Amniotic epithelial cell (primary cell): ENCODE measurements around the gene PRDM16.
"Not testable (repeated sequence)": the region's sequence is repeated elsewhere in the genome, so short reads cannot be mapped to it uniquely, and the experiment has no call there.

Source experiments
- DNase-seq: peaks from one replicate; pipeline ENCODE4 v3.0.0-alpha.2; 2010; ENCODE audit warnings: low read depth

Gene PRDM16

DNA sequence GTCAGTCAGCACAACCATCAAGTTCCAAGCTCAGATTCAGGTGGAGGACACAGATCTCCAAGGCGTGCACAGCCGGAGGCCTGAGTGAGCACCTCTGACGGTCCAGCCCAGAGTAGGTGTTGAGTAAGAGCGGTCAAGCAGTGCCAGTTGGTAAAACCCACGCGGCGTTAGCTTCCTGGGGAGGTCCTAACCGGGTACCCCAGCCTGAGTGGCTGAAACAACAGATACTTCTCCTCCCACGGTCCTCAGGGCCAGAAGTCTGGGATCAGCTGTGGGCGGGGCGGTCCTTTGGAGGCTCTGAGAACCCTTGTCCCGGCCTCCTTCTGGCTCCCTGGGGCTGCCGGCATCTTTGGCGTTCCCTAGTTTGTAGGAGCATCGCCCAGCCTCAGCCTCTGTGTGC is 94.4 kb downstream of the PRDM16 start:
- DNase-seq = no peak

DNA sequence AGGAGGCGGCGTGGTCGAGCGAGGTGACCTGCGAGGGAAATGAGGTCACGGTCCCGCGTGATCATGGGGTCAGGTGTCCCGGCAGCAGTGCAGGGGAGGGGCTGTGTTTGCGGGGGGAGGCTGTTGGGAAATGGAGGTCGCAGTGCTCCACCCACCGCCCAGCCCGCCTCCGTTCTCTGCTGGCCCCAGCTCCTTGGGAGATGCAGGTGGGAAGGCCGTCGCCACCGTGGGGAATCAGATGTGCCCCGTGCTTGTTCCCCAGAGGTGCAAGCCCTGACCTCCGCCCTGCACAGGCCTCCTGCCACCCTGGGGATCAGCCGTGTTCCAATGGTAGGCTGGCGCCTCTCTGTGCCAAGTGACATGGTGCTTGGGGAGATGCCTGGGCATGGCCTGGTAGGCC is 95.7 kb downstream of the PRDM16 start:
- no peak for DNase-seq

DNA sequence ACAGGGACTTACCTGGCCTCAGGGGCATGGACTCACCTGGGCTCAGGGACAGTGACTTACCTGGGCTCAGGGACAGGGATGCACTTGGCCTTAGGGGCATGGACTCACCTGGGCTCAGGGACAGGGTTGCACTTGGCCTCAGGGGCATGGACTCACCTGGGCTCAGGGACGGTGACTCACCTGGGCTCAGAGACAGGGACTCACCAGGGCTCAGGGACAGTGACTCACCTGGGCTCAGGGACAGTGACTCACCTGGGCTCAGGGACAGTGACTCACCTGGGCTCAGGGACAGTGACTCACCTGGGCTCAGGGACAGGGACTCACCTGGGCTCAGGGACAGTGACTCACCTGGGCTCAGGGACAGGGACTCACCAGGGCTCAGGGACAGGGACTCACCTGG is 96.2 kb downstream of the PRDM16 start:
- DNase-seq = not testable (repeated sequence)

DNA sequence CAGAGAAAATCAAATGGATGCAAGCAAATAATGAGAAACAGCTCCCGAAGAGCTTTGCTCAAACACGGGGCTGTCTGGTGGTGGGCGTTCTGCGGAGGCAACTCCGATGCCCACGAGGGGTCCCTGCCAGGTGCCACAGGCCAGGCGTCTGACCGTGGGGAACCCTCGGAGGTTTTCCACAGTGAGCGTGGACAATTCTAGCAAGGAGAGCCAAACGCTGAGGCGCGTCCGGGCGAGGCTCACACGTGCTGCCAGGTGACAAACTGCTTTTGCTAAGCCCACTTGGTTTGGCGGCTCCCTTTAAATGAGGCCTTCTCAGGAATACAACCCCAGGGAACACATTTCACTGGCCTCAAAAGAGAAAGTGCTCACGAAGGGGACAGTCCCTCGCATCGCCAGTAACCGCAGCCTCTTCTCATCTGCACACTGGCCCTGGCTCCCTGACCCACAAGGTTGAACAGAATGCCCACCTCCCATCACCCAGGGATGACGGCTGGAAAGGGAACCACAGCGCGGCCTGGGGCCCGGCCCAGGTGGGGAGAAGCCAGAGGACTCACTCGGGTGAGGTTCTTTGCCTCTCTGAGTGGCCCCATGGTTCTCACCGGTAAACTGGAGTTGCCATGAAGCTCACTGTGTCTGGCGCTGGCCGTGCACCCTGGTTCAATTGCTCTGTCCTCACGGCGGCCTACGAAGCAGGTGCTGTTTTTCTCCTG is 97.4 kb downstream of the PRDM16 start:
- no peak for DNase-seq

DNA sequence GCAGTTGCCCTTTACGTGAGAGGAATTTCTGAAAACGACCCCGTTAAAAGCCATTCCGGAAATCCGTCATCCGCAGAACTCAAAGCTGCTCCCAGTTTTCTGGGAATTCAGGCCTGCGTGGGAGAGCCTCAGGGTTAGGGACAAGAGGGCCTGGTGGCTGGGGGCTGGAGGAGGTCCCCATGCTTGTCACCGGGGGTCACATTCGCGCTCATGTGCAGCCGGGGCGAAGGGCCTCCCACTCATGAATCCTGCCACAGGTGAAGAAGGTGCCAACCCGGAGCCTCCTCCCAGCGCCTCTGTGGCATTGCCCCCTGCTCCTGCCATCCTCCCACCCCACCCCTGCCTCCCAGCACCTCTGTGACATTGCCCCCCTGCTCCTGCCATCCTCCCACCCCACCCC is 98.3 kb downstream of the PRDM16 start:
- DNase-seq = no peak

DNA sequence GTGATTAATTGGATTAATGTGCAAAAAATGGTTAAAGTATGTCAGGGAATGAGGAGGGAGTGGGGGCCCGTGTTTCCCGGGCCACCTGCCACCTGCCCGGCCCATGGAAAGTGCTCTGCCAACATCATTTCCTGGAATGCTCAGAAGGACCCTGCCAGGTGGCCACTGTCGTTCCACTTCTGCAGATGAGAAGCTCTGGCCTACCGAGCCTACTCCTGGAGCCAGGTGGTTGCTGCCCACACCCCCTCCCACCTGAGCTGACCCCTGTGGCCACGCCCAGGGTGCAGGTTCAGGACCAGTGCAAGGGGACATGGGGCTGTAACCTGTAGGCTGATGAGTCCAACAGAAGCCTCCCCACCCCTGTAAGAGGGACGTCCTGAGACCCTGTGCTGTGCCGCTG is 99.7 kb downstream of the PRDM16 start:
- no peak for DNase-seq

DNA sequence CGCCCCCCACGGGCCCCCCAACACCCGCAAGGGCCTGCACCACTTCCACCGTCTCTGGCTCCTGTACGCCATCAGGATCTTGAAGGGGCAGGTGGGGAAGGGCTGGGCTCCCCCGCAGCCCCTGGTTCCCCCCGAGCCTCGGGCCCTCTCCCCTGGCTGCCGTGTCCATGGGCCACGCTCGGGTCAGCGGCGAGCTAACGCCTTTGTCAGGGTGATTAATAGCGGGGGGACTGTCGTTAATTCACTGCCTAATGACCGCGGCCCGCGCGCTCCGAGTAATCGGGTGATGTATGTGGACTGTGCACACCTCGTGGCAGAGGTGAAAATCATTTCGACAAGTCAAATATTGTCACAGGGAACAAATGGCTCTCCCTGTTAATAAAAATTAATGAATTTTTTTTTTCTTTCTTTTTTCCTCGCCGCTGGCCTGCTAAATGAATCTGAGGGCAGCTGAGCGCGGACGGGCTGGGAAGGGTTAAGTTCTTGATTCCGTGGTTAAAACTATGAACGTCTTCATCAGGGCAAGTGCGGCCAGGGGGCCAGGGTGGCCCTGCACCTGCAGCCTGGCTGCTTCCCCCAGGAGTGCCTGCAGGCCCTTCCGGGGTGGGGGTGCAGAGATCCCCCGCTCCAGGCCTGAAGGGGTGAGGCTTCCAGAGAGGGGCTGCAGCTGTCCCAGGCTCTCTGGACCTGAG is 100.8 kb downstream of the PRDM16 start:
- DNase-seq = no peak

DNA sequence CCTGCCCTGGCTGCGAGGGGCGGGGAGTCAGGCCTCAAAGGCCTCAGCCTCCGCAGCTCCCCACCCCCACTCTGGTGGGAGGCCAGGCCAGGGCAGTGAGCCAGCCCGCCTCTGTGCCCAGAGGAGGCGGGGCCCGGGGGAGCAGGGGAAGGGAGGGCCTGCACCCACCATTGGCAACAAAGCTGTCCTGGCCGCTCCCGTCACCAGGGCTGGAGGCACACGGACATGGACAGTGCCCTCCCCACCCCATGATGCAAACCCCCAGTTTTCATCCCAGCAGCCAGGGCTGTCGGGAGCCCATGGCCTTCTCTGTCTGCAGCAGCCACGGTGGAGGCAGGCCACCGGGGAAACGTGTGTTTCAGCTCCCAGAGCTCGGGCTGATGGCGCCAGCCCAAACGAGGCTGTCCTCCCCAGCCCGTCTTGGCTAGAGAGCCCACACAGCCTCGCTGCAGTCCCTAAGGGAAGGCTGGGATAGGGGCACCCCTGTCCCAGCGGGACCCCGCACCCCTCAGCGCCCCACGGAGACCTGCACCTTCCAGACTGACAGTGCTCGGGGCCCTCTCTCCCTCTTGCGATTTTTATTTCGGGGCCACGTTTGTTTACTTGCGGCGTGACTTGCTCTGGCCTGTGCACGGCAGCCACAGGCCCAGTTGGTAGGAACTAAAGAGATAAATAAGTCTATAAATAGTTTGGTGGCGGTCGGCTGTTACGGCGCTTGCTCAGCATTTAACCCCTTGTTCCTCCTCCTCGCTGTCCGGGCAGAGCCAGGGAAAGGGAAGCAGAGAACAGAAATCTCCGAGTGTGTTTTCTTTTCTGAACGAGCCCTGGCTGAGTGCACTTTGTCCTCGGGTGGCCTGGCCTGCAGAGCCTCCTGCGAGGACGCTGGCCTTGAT is 101.8 kb downstream of the PRDM16 start:
- DNase-seq = no peak

DNA sequence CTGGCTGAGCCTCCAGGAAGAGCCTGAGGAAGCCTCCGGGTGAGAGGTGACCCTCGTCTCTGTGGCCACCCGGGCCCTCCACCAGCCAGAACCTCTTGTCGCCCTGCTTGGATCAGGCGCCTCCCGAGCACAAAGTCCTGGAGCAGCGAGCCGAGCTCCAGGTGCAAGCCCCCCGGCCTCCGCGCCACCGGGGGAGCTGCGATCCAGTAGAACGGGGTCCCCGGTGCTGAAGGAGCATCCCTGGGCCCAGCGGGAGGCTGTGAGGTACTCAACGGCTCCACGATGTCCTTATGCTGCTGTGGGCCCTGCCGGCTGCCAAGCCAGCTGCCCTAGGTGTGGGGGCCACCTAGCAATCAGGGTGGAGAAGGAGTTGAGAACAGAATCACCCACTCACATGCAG is 102.8 kb downstream of the PRDM16 start:
- DNase-seq = no peak

DNA sequence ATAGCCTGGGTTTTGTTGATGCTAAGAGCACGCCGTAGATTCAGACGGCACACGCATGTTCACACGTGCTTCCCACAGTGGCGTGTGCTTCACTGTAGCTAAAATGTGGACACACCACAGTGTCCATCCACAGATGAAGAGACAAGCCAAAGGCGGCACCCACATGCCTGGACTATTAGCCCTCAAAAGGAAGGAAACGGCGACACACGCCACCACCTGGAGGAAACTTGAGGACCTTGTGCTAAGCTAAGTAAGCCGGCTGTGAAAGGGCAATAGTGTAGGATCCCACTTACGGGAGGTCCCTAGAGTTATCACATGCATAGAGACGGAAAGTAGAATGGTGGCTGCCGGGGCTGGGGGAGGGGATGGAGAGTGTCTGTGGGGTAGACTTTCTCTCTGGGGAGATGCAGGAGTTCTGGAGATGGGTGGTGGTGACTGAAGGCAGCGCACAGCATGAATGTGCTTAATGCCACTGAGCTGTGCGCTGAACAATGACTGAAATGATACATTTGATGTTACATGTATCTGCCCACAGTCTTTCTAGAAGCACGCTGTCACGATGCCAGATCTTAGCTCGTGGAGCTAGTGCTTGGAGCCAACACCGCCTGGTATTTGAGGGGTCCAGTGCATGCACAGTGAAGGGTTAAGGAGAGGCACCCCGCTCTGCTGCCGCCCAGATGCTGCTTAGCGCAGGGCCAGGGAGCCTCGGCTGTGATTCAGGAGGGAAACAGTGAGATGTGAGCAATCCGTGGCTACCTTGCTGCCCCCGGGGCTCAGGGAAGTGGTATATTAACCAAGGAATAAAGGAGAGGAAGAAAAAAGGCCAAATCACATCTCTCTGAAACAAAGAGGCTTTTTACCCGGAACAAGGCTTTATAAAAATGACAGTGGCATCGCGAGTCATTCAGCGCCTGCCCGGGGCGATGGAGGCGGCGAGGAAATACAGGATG is 103.7 kb downstream of the PRDM16 start:
- DNase-seq = no peak

DNA sequence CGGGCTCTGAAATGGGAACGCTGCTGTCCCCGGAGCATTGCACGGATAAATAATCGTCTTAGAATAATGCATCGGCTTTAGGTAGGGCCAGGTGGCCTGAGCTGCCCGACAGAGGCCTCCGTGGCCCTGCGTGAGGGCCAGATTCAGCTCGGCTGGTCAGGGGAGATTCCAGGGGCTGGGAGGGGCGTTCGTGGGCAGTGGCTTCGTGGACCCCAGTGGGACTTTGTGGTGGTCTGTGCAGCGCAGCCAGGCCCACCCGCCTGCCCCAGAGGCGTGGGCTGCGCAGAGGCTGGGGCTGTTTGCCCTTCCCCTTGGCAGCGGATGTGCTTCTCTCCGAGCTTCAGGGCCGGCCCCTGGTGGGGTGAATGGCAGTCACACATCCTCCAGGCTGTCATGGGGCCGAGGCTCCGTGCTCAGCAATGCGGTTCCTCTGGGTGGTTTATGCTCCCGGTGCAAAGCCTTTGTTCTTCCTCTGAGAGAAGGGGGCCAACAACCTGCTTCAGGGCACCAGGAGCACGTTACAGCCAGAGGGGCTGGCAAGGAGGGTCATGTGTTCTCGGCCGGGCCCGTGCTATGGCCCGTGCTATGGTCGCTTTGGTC is 104.5 kb downstream of the PRDM16 start:
- DNase-seq = no peak

DNA sequence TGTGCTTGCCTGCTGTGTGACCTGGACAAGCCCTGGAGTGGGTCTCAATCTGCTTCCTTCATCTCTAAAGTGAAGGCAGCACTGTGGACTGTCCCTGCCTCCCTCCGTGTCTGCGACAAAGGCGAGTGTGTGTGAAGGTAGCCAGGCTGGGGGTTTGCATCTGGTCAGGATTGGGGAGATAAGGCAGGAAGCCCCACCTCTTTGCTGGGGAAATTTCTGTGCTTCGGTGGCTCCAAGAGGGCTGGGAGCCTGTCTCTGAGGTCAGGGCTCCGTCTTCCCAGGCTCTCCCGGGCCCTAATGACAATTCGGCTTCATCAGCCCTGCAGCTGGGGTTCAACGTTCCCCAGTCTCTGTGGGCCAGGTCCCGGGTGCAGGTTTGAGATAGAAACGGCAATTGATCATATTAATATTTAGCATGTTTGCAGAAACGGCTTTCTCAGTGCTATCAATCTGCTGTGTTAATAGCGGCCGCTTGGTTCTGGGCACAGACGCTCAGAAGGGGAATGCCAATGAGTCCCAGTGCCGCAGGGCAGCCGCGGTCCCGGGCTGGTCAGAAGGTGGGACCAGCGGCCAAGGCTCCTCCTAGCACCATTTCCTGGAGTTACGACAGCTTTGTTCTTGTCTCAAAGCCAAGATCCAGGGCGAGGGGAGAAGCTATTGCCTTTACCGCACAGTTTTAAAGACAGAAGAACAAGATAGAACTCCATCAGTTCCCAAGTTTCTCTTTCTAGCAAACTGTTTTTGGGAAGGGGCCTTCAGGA is 105.7 kb downstream of the PRDM16 start:
- DNase-seq = no peak

DNA sequence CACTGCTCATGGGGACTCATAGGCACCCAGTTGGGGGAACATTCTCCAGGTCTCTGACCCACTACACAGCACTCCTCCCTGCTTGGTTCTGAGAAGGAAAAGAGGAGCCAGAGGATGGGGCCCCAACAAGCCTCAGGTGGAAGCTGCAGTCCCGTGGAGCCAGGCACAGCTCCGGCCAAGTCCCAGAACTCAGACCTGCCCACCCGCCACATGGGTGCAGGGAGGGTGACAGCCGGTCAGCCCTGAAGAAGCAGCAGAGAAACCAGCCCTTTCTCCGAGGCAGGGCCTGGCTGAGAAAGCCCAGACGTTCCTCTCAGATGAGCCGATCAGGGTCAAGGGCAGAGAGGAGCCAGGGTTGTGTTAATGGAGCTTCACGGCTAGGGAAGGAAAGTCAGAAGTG is 106.5 kb downstream of the PRDM16 start:
- DNase-seq = no peak

DNA sequence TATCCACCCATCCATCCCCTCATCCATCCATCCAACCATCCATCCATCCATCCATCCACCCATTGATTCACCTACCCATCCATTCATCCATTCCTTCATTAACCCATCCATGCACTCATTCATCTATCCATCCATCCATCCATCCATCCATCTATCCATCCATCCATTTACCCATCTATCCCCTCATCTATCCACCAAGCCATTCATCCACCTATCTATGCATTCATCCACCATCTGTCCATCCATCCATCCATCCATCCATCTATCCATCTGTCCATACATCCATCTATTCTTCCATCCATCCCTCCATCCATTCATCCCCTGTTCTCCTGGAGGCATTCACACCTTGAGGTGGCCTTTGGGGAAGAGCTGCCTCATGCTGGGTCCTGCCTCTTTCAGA is 107.0 kb downstream of the PRDM16 start:
- DNase-seq = no peak

DNA sequence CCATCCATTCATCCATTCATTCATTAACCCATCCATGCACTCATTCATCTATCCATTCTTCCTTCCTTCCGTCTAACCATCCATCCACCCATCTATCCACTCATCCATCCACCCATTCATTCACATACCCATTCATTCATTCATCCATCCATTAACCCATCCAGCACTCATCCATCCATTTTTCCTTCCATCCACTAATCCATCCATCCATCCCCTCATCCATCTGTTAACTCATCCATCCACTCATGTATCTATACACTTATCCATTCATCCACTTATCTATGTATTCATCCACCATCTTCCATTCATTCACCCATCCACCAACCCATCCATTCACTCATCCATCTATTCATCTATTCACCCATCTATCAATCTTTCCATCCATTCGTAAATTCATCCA is 107.8 kb downstream of the PRDM16 start:
- DNase-seq = no peak

DNA sequence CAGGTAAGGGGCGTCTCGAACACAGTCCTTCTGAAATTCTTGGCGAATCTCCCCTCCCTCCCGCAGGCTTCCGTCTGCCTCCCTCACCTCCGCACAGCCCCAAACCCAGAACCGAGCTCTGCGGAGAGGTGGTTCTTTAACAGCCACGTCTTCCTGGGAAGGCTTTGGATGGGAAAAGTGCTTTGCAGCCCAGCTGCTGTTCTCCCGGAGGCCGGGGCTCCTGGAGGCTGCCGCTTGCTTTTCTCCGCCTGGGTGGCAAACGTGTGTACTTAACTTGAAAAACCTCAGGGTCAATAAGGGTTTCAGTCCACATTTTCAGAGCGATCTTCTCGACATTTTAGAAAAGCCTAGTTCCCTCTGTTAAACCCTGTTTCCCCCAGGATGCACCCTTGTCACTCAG is 109.3 kb downstream of the PRDM16 start:
- DNase-seq = no peak

DNA sequence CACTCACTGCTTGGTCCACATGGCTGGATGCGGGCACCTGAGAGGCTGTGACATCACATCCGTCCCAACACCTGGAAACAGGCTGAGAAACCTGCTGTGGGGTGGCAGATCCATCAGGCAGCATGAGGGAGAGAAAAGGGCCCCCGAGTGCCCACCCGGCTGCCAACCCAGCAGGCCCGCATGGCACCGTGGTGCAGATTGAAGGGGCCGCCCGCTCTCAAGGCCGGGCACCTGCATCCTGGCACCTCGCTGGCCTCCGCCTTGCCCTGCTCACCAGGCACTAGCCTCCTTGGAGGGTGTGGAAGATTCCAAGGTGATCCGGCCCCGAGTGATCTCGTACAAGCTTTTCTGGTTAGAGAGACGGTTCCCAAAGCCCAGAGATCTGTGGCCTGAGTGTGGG is 110.5 kb downstream of the PRDM16 start:
- DNase-seq = no peak

DNA sequence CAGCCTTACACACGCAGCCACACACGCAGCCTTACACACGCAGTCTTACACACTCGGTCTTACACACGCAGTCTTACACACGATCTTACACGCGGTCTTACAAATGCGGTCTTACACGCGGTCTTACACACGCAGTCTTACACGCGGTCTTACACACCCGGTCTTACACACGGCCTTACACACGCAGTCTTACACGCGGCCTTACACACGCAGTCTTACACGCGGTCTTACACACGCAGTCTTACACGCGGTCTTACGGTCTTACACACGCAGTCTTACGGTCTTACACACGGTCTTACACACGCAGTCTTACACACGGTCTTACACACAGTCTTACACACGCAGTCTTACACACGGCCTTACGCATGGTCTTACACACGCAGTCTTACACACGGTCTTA is 111.9 kb downstream of the PRDM16 start:
- DNase-seq = no peak

DNA sequence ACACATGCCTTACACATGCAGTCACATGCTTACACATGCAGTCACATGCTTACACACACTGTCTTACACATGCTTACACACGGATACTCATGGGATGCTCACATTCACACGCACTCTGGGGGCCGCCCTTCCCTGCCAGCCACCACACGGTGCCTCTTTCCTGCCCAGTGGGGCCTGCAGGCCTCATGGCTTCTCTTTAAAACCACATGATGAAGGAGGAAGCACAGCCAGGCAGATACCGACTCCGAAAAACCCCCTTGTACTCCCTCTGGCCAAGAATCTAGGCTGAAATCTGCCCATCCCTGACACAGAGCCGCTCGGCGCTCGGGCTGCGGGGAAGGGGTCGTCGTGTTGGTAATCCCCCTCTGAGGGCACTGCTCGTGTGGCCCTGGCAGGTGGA is 113.0 kb downstream of the PRDM16 start:
- no peak for DNase-seq

DNA sequence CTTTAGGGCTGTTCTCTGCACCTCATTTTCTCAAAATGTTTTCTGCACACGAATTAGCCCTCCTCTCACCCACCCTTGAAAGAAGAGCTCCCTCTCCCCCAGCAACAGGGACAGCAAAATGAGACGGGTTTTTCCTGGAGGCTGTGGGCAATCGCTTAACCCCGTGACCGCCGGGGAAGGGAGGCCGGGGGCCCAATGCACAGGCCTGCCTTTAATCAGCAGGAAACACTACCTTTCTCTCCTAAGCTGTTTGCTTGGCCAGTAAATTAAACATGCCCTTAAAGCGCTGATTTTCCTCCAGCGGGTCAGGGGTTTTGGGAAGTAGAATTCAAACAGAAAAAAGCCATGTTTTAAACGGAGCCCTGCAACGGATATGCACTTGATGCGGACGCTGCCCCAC is 114.4 kb downstream of the PRDM16 start:
- no peak for DNase-seq

DNA sequence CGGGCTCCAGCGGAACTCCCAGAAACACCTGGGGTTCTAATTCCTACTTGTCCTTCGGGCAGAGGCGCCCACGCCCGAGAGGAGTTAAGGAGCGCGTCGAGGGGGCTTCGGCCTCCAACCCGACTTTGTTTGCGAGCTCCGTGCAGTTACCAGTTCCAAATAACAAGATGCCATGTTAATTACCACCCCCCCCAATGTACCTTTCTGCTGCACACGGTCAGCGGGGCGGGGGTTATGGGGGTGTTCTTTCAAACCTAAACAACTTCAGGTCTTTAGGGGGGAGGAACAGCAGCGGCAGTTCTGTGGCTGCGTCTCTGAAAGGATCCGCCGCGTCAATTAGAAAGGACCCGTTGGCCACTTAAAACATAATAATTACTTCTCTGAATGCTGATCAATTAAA is 114.8 kb downstream of the PRDM16 start:
- DNase-seq = no peak
